CD4-positive, alpha-beta memory T cell (primary cell): ENCODE data around the gene OR52A5. TPM values are rescaled to one million over a fixed set of nuclear protein-coding genes. Genes with fewer than 3 reads are reported as not detected.

ENCODE experiments used
- CTCF ChIA-PET: fragments of 350-600 bp; sonication (Branson Sonifier 250); formaldehyde crosslinking; loops from one replicate; lab custom pipeline; 2021; ENCODE audit warnings: inconsistent platforms; ENCODE audit not compliant: partially characterized antibody; lab: Charles Lee
- POLR2A ChIA-PET: fragments of 350-600 bp; sonication (Branson Sonifier 250); formaldehyde crosslinking; loops from one replicate; lab custom pipeline; 2021; ENCODE audit not compliant: partially characterized antibody; lab: Charles Lee
- DNase-seq, 5 donors: peaks; one replicate each; pipeline versions ENCODE4 v3.0.0 to v3.0.0-alpha.2; 2020 to 2022; ENCODE audit warnings: mixed read lengths in 1 of 5
- H3K27ac ChIP-seq: one replicate; pipeline ENCODE4 v1.7.0; 2013; ENCODE audit warnings: low read depth, low read length
- H3K27me3 ChIP-seq: 2 replicates; pipeline ENCODE4 v1.7.0; 2013; ENCODE audit warnings: mild to moderate bottlenecking, low read length, moderate library complexity; ENCODE audit not compliant: insufficient read depth
- H3K36me3 ChIP-seq: 2 replicates; pipeline ENCODE4 v1.7.0; 2013; ENCODE audit warnings: mild to moderate bottlenecking, low read length, moderate library complexity; ENCODE audit not compliant: insufficient read depth
- H3K4me1 ChIP-seq: 2 replicates; pipeline ENCODE4 v1.7.0; 2013; ENCODE audit warnings: mild to moderate bottlenecking, low read length, moderate library complexity; ENCODE audit not compliant: insufficient read depth
- H3K4me3 ChIP-seq, 2 donors: one replicate each; pipeline ENCODE4 v1.7.0; 2013; ENCODE audit warnings: low read length in 2 of 2, mild to moderate bottlenecking in 1 of 2
- H3K9me3 ChIP-seq, 2 donors: one replicate each; pipeline ENCODE4 v1.7.0; 2013; ENCODE audit warnings: low read length in 2 of 2, control low read depth in 1 of 2; ENCODE audit not compliant: control insufficient read depth in 1 of 2
- H3K27ac Mint-ChIP-seq, 7 donors: one replicate each; pipeline ENCODE4 v1.8.0; 2020 to 2021; ENCODE audit warnings: mixed read lengths in 7 of 7, mild to moderate bottlenecking in 6 of 7, inconsistent platforms in 3 of 7, moderate library complexity in 3 of 7
- H3K27me3 Mint-ChIP-seq, 2 donors: one replicate each; pipeline ENCODE4 v1.8.0; 2020 to 2021; ENCODE audit warnings: mixed read lengths in 2 of 2
- H3K36me3 Mint-ChIP-seq, 2 donors: one replicate each; pipeline ENCODE4 v1.8.0; 2020 to 2021; ENCODE audit warnings: mixed read lengths in 2 of 2, inconsistent platforms in 1 of 2, mild to moderate bottlenecking in 1 of 2
- H3K4me1 Mint-ChIP-seq, 4 donors: one replicate each; pipeline ENCODE4 v1.8.0; 2020 to 2021; ENCODE audit warnings: mixed read lengths in 4 of 4, mild to moderate bottlenecking in 1 of 4
- H3K4me3 Mint-ChIP-seq, 8 donors: one replicate each; pipeline ENCODE4 v1.8.0; 2020 to 2021; ENCODE audit warnings: mixed read lengths in 8 of 8, mild to moderate bottlenecking in 7 of 8, moderate library complexity in 6 of 8, inconsistent platforms in 3 of 8
- H3K9me3 Mint-ChIP-seq, 8 donors: one replicate each; pipeline ENCODE4 v1.8.0; 2020 to 2021; ENCODE audit warnings: mixed read lengths in 8 of 8, mild to moderate bottlenecking in 5 of 8, inconsistent platforms in 3 of 8, moderate library complexity in 1 of 8
- intact Hi-C: fragments of 100-400 bp; cut with micrococcal nuclease; formaldehyde crosslinking; loops from one replicate; pipeline ENCODE4 v1.15.1; 2023
- polyA plus RNA-seq, 2 donors: library from polyadenylated mRNA; unstranded; fragments of 300-500 nt; fragmentation: Illumina TruSeq; gene quantifications; one replicate each; pipeline ENCODE4 v1.2.3, GENCODE V29; 2021
- total RNA-seq, 2 experiments: library from RNA; stranded (reverse); gene quantifications; one replicate each; pipeline ENCODE4 v1.2.3, GENCODE V29; 2021

OR52A5 gene
- total and polyA plus RNA-seq, 4 experiments from 2014 or later = not detected

DNA sequence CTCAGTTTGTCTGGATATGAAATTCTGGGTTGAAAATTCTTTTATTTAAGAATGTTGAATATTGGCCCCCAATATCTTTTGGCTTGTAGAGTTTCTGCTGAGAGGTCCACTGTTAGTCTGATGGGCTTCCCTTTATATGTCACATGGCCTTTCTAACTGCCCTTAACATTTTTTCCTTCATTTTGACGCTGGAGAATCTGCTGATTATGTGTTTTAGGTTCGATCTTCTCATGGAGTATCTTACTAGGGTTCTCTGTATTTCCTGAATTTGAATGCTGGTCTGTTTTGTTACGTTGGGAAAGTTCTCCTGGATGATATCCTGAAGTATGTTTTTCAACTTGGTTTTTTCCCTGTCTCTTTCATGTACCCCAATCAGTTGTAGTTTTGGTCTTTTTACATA lies 22.8 kb downstream of the OR52A5 start:
- H3K4me1 Mint-ChIP-seq = no peaks in the 10 kb centered on the region
- no peaks in the 10 kb centered on the region for H3K36me3 ChIP-seq
- no peaks in the 10 kb centered on the region for H3K4me1 ChIP-seq
- no peak overlapping the region for H3K4me3 Mint-ChIP-seq
- H3K4me3 ChIP-seq = no peak overlapping the region
- H3K9me3 ChIP-seq = no peaks in the 10 kb centered on the region
- H3K9me3 Mint-ChIP-seq = peaks cover 0 to 2% (median 0%) of the 10 kb centered on the region in 8 donors
- H3K27ac Mint-ChIP-seq = no peak overlapping the region
- no peaks in the 10 kb centered on the region for H3K36me3 Mint-ChIP-seq
- no peak for DNase-seq
- peaks cover 8 to 9% of the 10 kb centered on the region in 2 donors for H3K27me3 Mint-ChIP-seq
- CTCF ChIA-PET = no interaction called here
- POLR2A ChIA-PET = no interaction called here
- intact Hi-C loops = no loop called here
- no peaks in the 10 kb centered on the region for H3K27me3 ChIP-seq
- H3K27ac ChIP-seq = no peak overlapping the region

DNA sequence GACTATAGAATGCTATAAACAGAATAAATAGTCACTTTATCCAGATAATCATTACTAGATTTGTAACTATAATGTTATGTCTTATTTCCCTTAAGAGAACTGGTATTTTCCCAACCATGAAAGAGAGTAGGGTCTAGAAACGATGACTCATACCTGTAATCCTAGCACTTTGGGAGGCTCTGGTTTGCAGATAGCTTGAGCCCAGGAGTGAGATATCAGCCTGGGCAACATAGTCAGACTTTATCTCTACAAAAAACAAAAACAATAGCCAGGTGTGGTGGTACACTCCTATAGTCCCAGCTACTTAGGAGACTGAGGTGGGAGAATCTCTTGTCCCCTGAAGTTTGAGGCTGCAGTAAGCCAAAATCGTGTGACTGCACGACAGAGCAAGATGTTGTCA lies 30.9 kb downstream of the OR52A5 start:
- no peaks in the 10 kb centered on the region for H3K4me1 Mint-ChIP-seq
- intact Hi-C loops = no loop called here
- H3K27me3 ChIP-seq = no peaks in the 10 kb centered on the region
- no peak overlapping the region for H3K27ac ChIP-seq
- no peaks in the 10 kb centered on the region for H3K9me3 Mint-ChIP-seq
- H3K4me3 Mint-ChIP-seq = no peak overlapping the region
- H3K27me3 Mint-ChIP-seq = peaks cover 0 to 2% of the 10 kb centered on the region in 2 donors
- H3K4me1 ChIP-seq = no peaks in the 10 kb centered on the region
- H3K27ac Mint-ChIP-seq = no peak overlapping the region
- no peaks in the 10 kb centered on the region for H3K36me3 ChIP-seq
- H3K9me3 ChIP-seq = no peaks in the 10 kb centered on the region
- no peak for DNase-seq
- POLR2A ChIA-PET = no interaction called here
- CTCF ChIA-PET = no interaction called here
- no peaks in the 10 kb centered on the region for H3K36me3 Mint-ChIP-seq
- no peak overlapping the region for H3K4me3 ChIP-seq

DNA sequence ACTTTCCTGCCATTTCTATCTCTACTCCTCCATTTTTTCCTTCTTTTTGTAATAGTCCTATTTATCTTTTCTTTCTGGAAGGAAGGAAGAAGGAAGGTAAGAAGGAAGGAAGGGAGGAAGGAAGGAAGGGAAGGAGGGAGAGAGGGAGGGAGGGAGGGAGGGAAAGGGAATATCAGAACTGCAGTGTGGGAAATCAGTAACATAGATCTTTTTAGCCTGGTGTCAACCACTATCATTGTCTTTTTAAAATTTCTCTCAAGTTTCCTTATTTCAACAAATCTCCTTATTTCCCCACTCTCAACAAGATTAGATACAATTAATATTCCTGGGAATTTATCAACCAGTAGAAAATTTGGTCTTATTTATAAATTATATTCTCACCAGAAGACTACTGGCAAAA lies 35.1 kb downstream of the OR52A5 start:
- peaks cover 0 to 4% of the 10 kb centered on the region in 2 donors for H3K27me3 Mint-ChIP-seq
- H3K36me3 Mint-ChIP-seq = no peaks in the 10 kb centered on the region
- H3K4me3 Mint-ChIP-seq = no peak overlapping the region
- ChIA-PET CTCF (no interaction called here), POLR2A (no interaction called here)
- DNase-seq = no peak
- no peaks in the 10 kb centered on the region for H3K4me1 Mint-ChIP-seq
- Histone ChIP-seq H3K36me3 (no peaks in the 10 kb centered on the region), H3K27ac (no peak overlapping the region), H3K4me1 (no peaks in the 10 kb centered on the region), H3K4me3 (no peak overlapping the region), H3K9me3 (no peaks in the 10 kb centered on the region), H3K27me3 (no peaks in the 10 kb centered on the region)
- intact Hi-C loops = no loop called here
- H3K9me3 Mint-ChIP-seq = no peaks in the 10 kb centered on the region
- no peak overlapping the region for H3K27ac Mint-ChIP-seq

DNA sequence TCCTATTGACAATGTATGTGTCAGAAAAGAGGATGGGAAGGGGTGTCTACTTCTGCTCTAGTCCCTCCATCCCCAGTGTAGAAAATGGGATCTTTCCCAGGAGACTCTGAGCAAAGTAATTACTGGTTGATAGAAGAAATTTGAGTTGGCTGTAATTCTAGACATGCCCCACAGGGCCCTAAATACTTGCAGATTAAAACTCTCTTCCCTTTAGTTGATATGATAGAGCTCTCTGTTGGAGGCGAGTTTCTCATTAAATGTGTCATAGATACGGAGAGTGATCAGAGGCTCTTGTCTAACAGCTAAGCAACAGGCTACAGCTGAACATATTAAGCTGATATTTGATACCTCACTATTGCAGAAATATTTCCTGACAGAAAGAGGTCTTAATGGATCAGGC lies 35.9 kb downstream of the OR52A5 start:
- intact Hi-C loops = no loop called here
- H3K9me3 Mint-ChIP-seq = no peaks in the 10 kb centered on the region
- H3K27ac Mint-ChIP-seq = no peak overlapping the region
- Histone ChIP-seq H3K4me3 (no peak overlapping the region), H3K27me3 (no peaks in the 10 kb centered on the region), H3K36me3 (no peaks in the 10 kb centered on the region), H3K9me3 (no peaks in the 10 kb centered on the region), H3K4me1 (no peaks in the 10 kb centered on the region), H3K27ac (no peak overlapping the region)
- H3K36me3 Mint-ChIP-seq = no peaks in the 10 kb centered on the region
- POLR2A ChIA-PET = no interaction called here
- H3K4me3 Mint-ChIP-seq = no peak overlapping the region
- peaks cover 0 to 4% of the 10 kb centered on the region in 2 donors for H3K27me3 Mint-ChIP-seq
- DNase-seq = no peak
- H3K4me1 Mint-ChIP-seq = no peaks in the 10 kb centered on the region
- CTCF ChIA-PET = no interaction called here

DNA sequence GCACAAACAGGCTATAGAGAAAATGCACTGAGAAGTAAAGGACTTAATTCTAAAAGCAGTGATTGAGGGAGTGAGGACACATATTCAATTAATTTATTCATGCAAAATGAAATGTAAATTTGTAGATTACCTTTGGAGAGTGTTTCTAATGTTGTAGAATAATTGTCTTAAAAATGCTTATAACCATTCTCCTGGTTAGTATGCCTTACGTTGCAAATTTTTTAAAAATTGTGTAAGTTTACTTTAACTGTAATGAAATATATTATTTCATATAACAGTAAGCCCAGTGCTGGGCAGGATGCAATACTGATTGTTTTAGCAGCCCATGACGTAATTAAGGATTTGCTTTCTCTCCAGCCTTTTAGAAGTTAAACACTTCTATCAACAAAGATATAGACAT lies 42.1 kb downstream of the OR52A5 start:
- Mint-ChIP-seq H3K4me3 (no peak overlapping the region), H3K36me3 (no peaks in the 10 kb centered on the region), H3K9me3 (peaks cover 0 to 1% (median 0%) of the 10 kb centered on the region in 8 donors), H3K27ac (no peak overlapping the region), H3K27me3 (peaks cover 0 to 2% of the 10 kb centered on the region in 2 donors), H3K4me1 (no peaks in the 10 kb centered on the region)
- Histone ChIP-seq H3K4me3 (no peak overlapping the region), H3K27ac (no peak overlapping the region), H3K36me3 (no peaks in the 10 kb centered on the region), H3K9me3 (no peaks in the 10 kb centered on the region), H3K27me3 (no peaks in the 10 kb centered on the region), H3K4me1 (no peaks in the 10 kb centered on the region)
- ChIA-PET POLR2A (no interaction called here), CTCF (no interaction called here)
- intact Hi-C loops = no loop called here
- DNase-seq = no peak

DNA sequence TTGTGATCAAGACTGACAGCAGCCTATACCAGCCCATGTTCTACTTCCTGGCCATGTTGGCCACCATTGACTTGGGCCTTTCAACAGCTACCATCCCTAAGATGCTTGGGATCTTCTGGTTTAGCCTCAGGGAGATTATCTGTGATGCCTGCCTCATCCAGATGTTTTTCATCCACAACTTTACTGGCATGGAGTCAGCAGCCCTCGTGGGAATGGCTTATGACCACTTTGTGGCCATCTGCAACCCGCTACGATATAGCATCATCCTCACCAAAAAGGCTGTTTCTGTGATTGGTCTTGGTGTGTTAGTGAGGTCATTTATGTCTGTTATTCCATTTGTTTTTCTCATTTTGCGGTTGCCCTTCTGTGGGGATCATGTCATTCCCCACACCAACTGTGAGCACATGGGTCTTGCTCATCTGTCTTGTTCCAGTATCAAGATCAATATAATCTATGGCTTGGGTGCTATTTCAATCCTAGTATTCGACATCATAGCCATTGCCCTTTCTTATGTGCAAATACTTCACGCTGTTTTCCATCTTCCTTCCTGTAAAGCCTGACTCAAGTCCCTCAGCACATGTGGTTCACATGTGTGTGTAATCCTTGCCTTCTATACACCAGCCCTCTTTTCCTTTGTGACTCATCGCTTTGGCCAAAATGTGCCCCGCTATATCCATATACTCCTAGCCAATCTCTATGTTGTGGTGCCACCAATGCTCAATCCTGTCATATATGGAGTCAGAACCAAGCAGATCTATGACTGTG lies 45.2 kb downstream of the OR52A5 start:
- peaks cover 0 to 1% (median 0%) of the 10 kb centered on the region in 8 donors for H3K9me3 Mint-ChIP-seq
- Histone ChIP-seq H3K4me1 (no peaks in the 10 kb centered on the region), H3K9me3 (no peaks in the 10 kb centered on the region), H3K27ac (no peak overlapping the region), H3K36me3 (no peaks in the 10 kb centered on the region), H3K27me3 (no peaks in the 10 kb centered on the region), H3K4me3 (no peak overlapping the region)
- POLR2A ChIA-PET = no interaction called here
- CTCF ChIA-PET = no interaction called here
- no peak for DNase-seq
- no peaks in the 10 kb centered on the region for H3K27me3 Mint-ChIP-seq
- no peak overlapping the region for H3K27ac Mint-ChIP-seq
- no peaks in the 10 kb centered on the region for H3K4me1 Mint-ChIP-seq
- H3K36me3 Mint-ChIP-seq = no peaks in the 10 kb centered on the region
- H3K4me3 Mint-ChIP-seq = no peak overlapping the region
- intact Hi-C loops = no loop called here

DNA sequence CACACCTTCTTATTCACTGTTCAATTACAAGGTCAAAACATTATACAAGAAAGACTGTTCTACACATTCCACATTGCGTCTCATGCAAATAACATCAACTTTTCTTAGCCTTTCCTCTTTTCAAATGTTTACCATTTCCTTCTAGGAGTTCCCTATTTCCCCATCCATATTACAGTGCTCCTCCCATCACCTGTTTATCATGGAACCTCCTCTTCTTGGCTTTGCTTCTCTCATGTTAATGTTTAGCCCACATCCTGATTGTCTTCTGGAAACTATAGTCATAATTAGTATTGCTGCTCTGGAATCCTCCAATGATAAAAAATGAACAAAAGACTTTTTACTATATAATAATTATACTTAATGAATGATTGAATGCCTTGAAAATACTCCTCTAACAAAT lies 47.5 kb downstream of the OR52A5 start:
- Mint-ChIP-seq H3K27me3 (no peaks in the 10 kb centered on the region), H3K4me3 (peak overlapping the region in 1 of 8 donors; percentile 5), H3K27ac (no peak overlapping the region), H3K4me1 (no peaks in the 10 kb centered on the region), H3K36me3 (no peaks in the 10 kb centered on the region), H3K9me3 (peaks cover 0 to 1% (median 0%) of the 10 kb centered on the region in 8 donors)
- Histone ChIP-seq H3K4me3 (no peak overlapping the region), H3K27ac (no peak overlapping the region), H3K27me3 (no peaks in the 10 kb centered on the region), H3K4me1 (no peaks in the 10 kb centered on the region), H3K9me3 (no peaks in the 10 kb centered on the region), H3K36me3 (no peaks in the 10 kb centered on the region)
- DNase-seq = no peak
- ChIA-PET CTCF (no interaction called here), POLR2A (no interaction called here)
- intact Hi-C loops = no loop called here
